GM21576 (cell line): ENCODE measurements around the gene TM6SF1.
"Not testable (repeated sequence)": the region's sequence is repeated elsewhere in the genome, so short reads cannot be mapped to it uniquely, and the experiment has no call there.

Source experiments
- ATAC-seq: cut with Tn5 transposase; IDR thresholded peaks from one replicate; pipeline ENCODE4 v1.9.1; 2021; ENCODE audit warnings: mild to moderate bottlenecking, moderate library complexity; ENCODE audit not compliant: unreplicated experiment

TM6SF1 gene

GRCh38 chr15:83115410-83115809 lies 8.0 kb downstream of the TM6SF1 start:
- ATAC-seq = no peak

DNA sequence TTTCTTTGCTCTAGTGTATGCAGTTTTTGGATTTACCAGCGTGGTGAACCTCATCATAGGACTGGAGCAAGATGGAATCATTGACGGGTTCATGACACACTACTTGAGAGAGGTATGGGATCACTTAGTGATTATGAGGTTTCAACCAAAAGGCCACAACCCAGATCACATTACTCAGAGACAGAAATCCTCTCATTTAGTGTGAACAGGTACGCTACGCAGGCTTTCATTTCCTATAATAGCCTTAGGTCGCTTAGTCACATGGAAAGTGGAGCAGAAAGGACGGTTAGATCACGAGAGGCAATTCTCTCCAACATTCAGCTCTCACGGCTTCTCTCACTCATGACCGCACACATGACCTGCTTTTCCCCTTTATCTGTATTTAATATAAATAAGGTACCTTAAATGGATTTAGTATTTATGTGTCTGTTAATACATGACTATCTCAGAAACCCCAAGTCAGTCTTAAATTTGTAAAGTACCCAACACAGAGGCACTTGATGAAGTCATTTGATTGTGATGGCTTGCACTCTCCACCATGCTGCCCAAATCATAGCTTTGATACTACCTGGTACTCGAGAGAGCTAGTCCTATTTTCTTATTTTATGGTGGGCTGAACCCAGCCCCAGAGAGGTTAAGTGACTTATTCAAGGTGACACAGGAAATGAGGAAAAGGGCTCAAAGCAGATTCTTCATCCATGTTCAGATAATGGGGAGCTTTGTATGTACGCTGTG lies 8.6 kb downstream of the TM6SF1 start:
- peak; percentile 61 for ATAC-seq

GRCh38 chr15:83118291-83118827 lies 10.9 kb downstream of the TM6SF1 start:
- no peak for ATAC-seq

DNA sequence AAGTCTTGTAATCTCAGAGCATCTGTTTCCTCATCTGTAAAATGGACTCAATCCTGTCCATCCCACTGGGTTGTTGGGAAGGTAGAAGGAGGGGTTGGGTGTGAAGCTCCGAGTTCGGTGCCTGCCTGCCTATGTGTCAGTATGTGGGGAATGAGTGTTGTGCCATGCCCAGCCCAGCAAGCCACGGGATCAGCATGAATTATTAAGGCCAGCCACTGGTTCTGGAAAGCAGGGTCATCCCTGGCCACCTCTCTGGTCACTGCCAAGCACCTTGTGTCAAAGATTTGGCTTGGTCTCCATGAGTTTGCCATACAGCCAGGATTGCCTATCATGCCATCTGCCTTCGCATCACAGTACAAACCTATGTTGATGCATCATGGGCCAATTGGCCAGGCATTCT lies 11.5 kb downstream of the TM6SF1 start:
- ATAC-seq = no peak

DNA sequence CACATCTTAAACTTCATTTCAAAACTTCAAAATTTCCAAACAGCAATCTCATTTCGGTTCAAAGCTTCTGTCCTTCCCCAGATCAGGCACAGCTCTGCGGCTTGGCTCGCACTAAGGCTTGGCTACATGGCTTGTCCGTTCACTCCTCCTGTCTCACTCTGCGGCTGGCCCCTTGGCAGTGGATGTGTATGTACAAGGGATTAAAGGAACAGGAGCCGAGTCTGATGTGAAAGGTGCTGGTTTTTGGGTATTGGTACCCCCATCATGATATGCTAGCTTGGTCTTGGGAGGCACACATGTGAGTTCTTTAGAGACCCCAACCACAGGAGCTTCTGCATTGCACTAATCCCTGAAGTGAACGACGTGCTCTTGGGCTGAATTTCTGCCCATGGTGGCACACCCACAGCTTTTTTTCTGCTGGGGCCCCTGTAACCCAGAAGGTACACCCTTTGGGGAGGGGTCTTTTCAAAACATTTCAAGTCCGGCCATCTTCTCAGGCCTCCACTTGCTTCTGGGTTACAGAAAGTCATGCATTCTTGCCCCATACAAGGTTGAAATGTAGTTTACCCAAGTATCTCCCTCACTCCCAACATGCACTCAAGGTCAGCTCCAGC lies 12.6 kb downstream of the TM6SF1 start:
- no peak for ATAC-seq

- no peak for ATAC-seq
Measured at GRCh38 chr15:83123529-83123928, 16.1 kb downstream of the TM6SF1 start.

DNA sequence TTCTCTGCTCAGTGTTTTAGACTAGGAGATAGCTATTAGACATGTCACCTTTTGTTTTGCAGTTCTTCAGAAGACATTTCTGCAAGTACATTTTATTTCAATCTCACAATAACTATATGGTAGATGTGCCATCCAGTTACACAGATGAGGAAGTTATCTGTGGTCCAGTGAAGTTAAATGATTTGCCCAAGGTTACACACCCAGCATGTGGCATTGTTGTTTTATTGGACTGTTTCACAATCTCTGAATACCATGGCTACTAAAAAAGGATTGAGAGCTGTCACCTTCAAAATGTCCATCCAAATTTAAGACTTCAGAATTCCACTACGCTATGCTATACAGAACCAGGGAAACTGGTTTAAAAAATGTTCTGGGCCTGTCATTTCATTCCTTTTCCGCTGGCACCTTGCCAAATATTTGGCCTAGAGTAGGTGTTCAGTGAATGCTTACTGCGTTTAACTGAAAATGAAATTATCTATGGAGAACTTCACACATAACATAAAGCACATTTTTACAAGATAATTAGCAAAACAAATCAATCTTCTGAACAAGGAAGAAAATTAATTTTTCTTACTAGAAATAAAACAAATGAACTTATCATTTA lies 20.2 kb downstream of the TM6SF1 start:
- no peak for ATAC-seq

GRCh38 chr15:83129791-83130190 lies 22.3 kb downstream of the TM6SF1 start:
- no peak for ATAC-seq

GRCh38 chr15:83132861-83133523 lies 25.5 kb downstream of the TM6SF1 start:
- ATAC-seq = no peak

GRCh38 chr15:83142151-83142550 lies 34.7 kb downstream of the TM6SF1 start:
- not testable (repeated sequence) for ATAC-seq

DNA sequence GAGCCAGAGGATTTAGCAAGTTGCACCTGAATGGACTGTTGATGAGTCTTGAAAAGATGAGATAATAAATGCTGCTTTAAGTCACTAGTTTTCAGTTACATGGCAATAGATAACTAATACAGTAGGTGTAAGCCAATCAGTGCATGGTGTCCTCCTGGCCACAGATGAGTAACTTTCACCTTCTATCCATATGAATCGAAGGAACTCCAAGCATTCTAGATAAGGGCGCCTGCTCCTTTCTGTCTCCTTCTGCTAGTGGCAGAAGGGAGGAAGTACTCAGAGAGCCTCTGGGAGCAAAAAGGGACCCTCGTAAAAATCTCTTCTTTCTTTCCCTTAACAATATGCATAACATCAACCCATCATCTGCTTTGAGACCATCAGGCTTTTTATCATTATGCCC lies 37.3 kb downstream of the TM6SF1 start:
- ATAC-seq = no peak

- ATAC-seq = no peak
Measured at GRCh38 chr15:83153288-83153687, 45.8 kb downstream of the TM6SF1 start.

DNA sequence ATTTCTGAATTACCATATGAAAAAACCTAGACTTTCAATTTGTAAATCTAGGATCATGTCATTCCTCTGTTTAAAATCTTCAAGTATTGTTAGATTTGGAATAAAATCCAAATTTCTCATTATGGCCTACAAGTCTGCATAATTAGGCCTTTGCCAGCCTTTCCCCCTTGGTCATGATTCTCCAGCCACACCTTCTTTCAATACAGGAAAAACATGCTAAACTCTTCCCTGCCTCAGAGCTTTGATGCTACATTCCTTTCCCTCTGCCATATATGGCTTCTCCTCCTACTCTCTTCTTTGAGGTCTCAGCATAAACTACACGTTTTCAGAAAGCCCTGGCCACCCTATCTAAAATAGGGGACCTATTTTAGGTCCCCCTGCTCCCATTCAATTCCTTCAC lies 48.5 kb downstream of the TM6SF1 start:
- ATAC-seq = no peak

DNA sequence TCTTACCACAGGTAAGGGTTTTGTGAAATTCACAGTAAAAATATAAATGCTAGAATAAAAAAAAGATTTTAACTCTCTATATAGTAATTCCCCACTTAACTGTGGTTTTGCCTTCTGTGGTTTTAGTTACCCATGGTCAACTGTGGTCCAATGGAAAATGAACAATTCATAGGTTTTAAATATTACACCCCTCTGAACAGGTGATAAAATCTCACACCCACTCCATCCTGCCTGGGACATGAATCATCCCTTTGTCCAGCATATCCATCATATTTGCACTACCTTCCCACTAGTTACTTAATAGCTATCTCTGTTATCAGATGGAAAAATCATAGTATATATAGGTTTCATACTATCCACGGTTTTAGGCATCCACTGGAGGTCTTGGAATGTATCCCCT lies 50.9 kb downstream of the TM6SF1 start:
- no peak for ATAC-seq

DNA sequence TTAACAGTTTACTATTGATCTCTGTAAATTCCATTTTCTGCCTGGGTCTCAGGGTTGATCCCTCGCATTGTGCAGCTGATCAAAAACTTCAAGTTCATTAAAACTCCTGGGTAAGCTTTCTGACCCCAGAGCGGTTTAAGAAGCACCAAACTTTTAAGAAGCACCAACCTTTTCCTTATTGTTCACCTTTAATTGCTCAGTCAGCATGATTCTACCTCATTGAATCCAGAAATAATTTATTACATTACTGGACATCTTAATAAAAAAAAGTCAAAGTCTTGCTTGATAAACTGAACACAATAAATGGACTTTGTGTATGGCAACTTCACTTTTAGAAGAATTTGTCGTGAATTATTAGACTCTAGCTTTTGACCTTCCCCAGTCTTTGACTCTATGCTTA lies 53.3 kb downstream of the TM6SF1 start:
- ATAC-seq = no peak

GRCh38 chr15:83163032-83163431 lies 55.6 kb downstream of the TM6SF1 start:
- no peak for ATAC-seq

DNA sequence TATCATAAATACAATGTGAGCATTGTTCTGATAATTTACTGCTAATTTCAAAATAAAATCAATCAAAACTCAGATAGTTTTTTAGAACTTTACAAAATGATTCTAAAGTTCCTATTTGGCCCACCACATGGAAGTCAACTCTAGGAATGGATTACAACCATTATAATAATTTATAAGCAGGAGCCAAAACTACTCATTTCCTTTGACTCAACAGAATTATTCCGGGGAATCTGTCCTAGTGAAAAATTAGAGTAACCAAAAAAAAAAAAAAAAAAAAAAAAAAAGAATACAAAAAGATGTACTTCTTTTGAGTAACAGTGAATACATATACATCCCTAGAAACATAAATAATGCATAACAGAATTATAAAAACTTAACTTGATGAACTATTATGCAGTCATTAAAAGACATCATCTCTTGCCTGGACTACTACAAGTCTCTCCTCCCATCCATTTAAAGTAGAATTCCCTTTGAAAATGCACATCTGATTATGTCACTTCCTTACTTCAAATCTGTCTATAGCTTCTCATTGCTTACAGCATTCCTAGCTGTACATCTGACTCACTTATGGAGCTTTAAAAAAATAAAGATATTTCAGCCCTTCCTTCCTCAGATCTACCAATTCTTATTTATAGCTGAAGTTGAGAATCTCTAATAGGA lies 56.8 kb downstream of the TM6SF1 start:
- no peak for ATAC-seq

DNA sequence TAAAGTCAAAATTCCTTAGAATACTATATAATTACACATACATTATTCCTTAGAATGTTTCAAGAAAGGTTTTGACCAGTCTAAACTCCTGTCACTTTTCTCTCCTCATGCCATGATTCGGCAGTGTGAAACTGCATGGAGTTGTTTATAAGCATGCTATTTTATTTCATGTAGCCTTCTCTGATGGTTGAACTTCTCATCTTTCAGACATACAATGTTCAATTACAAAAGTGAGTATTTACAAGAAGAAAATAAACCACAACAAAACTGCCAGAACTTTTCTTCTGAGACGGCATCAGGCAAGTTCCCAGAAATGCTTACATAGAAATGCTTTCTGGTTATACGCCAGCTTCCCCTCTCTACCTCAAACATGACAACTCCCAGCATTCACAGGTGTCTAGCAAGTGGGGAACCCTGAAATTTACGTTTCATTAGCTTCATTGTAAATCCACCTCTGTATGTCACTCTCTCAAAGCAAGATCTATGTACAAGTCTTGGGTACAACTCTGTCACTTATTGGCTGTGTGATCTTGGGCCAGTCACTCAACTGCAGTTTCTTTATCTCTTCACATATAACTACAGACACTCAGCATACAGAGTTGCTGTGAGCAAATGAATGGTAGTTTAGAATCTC lies 57.4 kb downstream of the TM6SF1 start:
- ATAC-seq = no peak

- no peak for ATAC-seq
Measured at GRCh38 chr15:83166218-83166617, 58.8 kb downstream of the TM6SF1 start.

DNA sequence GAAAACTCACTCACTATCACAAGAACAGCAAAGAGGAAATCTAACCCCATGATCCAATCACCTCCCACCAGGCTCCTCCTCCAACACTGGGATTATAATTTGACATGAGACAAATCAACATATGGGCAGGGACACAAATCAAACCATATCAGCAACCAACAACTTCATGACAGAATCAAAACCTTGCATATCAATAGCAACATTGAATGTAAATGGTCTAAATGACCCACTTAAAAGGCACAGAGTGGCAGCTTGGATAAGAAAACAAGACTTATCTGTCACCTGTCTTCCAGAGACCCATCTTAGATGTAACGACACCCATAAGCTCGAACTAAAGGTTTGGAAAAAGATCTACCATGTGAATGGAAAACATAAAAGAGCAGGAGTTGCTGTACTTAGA lies 59.4 kb downstream of the TM6SF1 start:
- ATAC-seq = no peak

- ATAC-seq = not testable (repeated sequence)
Measured at GRCh38 chr15:83169576-83169975, 62.1 kb downstream of the TM6SF1 start.
